Stimulated activated CD8-positive, alpha-beta memory T cell treated with anti-CD3 and anti-CD28 coated beads, Interleukin-12 subunit alpha, Interleukin-12 subunit beta, amount 100 ng/mL, for 4 hours (primary cell): ENCODE measurements around the gene URAD.

Source experiments
- DNase-seq: peaks from one replicate; pipeline ENCODE4 v3.0.0-alpha.2; 2020; ENCODE audit warnings: low read depth

URAD gene

DNA sequence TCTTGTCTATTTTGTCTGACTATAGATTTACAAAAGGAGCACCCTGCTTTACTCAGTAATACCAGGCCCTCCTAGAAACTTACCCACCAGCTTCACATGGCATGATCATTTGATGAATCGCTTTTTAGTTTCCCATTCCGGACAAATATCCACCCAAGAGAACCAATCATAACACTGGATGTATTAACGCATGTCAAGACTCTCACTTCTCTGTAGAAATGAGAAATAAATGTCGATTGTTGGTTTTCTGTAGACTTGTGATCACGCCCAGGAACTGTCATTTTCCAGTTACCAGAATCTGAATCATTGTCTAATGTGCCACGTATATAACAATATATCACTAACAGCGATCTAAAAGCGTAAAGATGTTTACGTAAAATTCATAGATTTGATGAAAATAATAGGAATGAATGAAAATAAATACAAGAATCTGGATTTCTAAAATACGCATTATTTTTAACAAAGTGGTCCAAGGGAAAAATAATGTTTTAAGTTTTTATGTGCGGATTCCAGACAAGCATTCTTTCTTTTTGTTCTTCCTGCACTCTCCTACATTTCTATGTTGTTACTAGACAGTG is 33.4 kb downstream of the URAD start:
- DNase-seq, result no peak

DNA sequence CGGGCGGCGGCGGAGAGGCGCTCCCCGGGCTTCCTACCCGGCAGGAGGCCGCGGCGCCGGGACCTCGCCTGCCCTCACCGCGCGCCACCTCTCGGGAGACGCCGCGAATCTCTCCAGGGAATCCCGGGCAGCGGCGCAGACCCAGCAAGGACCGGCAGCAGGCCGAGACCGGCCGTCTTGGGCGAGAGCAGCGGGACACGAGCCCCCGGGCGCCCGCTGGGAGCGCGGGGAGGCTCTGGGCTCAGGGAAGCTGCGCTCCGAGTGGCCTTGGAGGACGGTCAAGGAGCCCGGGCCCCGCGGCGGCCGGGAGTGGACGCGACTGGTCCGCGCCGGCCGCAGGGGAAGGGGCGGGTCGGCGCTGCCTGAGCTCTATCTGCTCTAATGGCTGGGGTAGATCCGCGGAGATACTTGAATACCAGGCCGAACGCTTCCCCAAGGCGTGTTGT is 34.1 kb downstream of the URAD start:
- DNase-seq, result no peak

- peak; percentile 25 for DNase-seq
These were observed 34.7 kb downstream of the URAD start for GRCh38 chr13:27953676-27954405.

DNA sequence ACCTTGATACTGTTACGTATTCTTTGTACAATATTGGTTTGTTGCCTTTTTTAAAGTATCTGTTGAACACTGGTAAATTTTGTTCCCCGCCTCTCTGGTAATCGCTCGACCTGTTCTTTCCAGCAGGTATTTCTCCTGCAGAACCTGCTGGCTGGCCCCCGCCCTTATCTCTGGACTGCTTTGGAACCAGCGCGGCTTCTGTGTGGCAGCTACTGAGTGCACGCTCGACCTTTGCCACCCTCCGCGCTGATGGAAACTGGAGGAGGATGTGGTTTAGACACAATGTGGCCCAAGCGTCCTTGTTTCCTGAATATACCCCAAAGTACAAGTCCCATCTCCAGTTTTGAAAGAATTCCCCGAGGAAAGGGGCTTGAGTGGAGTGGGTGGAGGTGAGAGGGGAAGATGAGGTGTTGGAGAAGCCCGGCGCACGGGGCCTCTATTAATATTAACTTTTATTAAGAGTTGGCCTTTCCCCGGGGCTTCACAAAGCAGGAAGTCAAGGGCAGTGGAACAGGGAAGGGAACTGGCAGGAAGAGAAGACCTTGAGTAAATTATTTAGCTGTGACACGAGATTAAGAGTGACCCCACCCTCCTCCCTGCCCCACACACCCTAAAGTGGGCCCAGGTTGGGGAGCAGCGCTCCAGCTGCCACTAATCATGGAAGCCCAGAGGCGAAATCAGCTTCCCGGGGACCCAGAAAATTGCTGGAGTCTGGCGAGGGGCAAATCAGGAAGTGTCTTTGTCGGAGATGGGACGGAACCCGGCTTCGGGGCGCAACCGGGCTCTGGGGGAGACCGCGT is 35.4 kb downstream of the URAD start:
- no peak for DNase-seq

DNA sequence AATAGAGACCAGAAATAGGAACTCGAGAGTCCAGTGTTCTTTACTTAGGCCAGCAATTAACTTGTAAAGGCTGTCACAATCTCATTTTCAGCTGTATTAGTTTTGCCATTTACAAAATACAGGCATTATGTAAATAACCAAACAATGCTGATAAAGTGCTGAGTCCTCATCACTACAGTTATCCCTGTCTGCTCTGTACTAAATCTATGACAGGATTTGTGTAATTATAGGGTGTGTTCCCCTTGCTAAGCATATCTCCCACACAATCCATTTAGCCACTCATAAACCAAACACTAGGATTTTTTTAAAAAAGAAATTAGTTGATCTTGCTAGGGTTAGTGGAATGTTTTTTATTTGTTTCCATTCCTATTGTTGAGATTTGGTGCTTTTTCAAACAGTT is 45.5 kb downstream of the URAD start:
- no peak for DNase-seq

GRCh38 chr13:27933580-27934328 is 54.7 kb downstream of the URAD start:
- no peak for DNase-seq

- no peak for DNase-seq
These were observed 55.4 kb downstream of the URAD start for GRCh38 chr13:27933118-27933517.

GRCh38 chr13:27929868-27930267 is 58.6 kb downstream of the URAD start:
- DNase-seq, result no peak

GRCh38 chr13:27928805-27929753 is 59.4 kb downstream of the URAD start:
- DNase-seq, result no peak

- DNase-seq, result no peak
These were observed 60.1 kb downstream of the URAD start for GRCh38 chr13:27928353-27928804.
